Measurements from ENCODE around the gene PDE6C. TPM values are rescaled to one million over a fixed set of nuclear protein-coding genes. Genes with fewer than 3 reads are reported as not detected.

PDE6C gene
- total RNA-seq, 2 donors from 2014 or later: not detected

DNA sequence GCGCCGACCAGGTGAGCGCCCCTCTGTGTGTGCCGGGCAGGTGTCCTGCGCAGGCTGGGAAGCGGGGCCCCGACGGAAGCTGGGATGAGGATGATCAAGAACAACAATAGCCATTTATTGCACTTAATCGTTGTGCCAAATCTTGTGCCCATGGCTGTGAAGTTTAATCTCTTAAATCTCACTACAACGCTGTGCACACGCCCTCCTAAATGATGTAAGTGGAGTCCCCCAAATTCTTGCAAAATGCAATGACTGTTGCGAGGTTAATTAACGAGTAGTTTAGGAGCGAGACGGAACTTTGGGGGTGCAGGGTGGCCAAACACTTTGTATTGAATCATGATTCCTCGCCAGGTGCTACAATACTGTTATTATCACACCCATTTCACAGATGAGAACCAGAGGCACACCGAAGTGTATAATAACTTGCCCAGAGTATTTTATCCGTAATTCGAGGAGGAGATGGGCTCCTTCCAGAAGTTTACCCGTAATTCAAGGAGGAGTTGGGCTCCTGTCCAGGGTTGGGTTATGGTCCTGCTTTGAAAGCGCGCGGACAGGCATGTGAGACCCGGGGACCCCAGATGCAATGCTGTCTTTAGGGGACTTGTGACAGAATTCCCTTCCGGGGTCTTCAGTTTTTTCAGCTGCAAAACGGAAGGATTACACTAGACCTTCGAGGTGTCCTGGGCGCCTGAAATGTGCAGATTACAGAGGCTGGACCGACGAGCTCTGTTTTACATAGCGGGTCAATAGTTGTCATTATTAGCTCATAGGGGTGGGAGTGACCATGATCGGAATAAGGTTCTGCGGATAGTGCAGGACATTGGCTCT lies 44.8 kb upstream of the PDE6C start:
- no peak overlapping the region for H3K27ac ChIP-seq (ENCODE audit: low read depth, low read length)
- Mint-ChIP-seq H3K27ac (no peak overlapping the region), H3K4me1 (peaks cover 21% of the 10 kb centered on the region), H3K27me3 (ENCODE audit: insufficient read depth) (peaks cover 88% of the 10 kb centered on the region), H3K4me3 (peak overlapping the region; percentile 58), H3K36me3 (ENCODE audit: low read depth) (no peaks in the 10 kb centered on the region), H3K9me3 (no peaks in the 10 kb centered on the region)
- no peaks in the 10 kb centered on the region for H3K4me1 ChIP-seq (ENCODE audit: control insufficient read depth, insufficient read depth, low read length)
- H3K9me3 ChIP-seq (ENCODE audit: control insufficient read depth, low read length): no peaks in the 10 kb centered on the region
- no peaks in the 10 kb centered on the region for H3K36me3 ChIP-seq (ENCODE audit: control insufficient read depth, insufficient read depth, low read length)
- H3K9ac ChIP-seq (ENCODE audit: extremely low read depth, low read length, poor library complexity, severe bottlenecking): no peak overlapping the region
- no peak for DNase-seq
- peaks cover 76% of the 10 kb centered on the region for H3K27me3 ChIP-seq (ENCODE audit: control insufficient read depth, insufficient read depth, low read length, poor library complexity, severe bottlenecking)
- WGBS, 2 experiments (ENCODE audit: insufficient coverage in 1 of 2, insufficient read length in 1 of 2): 30 to 44% methylated on average over 18 to 33 of the region's 33 CpGs
- peak overlapping the region; percentile 71 for H3K4me3 ChIP-seq (ENCODE audit: low read length)
- TF ChIP-seq, protein P1, sequence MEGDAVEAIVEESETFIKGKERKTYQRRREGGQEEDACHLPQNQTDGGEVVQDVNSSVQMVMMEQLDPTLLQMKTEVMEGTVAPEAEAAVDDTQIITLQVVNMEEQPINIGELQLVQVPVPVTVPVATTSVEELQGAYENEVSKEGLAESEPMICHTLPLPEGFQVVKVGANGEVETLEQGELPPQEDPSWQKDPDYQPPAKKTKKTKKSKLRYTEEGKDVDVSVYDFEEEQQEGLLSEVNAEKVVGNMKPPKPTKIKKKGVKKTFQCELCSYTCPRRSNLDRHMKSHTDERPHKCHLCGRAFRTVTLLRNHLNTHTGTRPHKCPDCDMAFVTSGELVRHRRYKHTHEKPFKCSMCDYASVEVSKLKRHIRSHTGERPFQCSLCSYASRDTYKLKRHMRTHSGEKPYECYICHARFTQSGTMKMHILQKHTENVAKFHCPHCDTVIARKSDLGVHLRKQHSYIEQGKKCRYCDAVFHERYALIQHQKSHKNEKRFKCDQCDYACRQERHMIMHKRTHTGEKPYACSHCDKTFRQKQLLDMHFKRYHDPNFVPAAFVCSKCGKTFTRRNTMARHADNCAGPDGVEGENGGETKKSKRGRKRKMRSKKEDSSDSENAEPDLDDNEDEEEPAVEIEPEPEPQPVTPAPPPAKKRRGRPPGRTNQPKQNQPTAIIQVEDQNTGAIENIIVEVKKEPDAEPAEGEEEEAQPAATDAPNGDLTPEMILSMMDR (conservative IDR thresholded peaks at IDR 0.05): no peak

DNA sequence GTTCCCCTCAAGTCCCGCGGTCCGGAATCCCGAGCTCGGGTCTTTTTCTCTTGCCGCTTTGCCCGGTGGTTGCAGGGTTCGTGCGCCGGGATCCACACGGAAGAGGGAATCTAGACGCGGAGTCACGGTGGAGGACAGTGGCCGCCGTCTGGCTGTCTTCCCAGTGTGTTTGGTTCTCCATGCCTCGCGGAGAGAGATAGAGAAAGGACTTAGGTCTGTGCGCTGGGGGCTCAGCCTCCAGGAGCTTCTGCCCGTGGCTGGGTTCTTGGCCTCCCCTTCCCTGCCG lies 44.3 kb upstream of the PDE6C start:
- peak; percentile 56 for DNase-seq
- no peaks in the 10 kb centered on the region for H3K36me3 ChIP-seq (ENCODE audit: control insufficient read depth, insufficient read depth, low read length)
- H3K4me1 ChIP-seq (ENCODE audit: control insufficient read depth, insufficient read depth, low read length): no peaks in the 10 kb centered on the region
- no peak overlapping the region for H3K4me3 ChIP-seq (ENCODE audit: low read length)
- Mint-ChIP-seq H3K9me3 (no peaks in the 10 kb centered on the region), H3K4me3 (peak overlapping the region; percentile 58), H3K36me3 (ENCODE audit: low read depth) (no peaks in the 10 kb centered on the region), H3K4me1 (peaks cover 21% of the 10 kb centered on the region), H3K27ac (no peak overlapping the region), H3K27me3 (ENCODE audit: insufficient read depth) (peaks cover 90% of the 10 kb centered on the region)
- peaks cover 72% of the 10 kb centered on the region for H3K27me3 ChIP-seq (ENCODE audit: control insufficient read depth, insufficient read depth, low read length, poor library complexity, severe bottlenecking)
- no peaks in the 10 kb centered on the region for H3K9me3 ChIP-seq (ENCODE audit: control insufficient read depth, low read length)
- TF ChIP-seq, protein P1 (conservative IDR thresholded peaks at IDR 0.05): no peak
- H3K27ac ChIP-seq (ENCODE audit: low read depth, low read length): no peak overlapping the region
- 20% methylated on average over 8 to 21 of the region's 21 CpGs for WGBS, 2 experiments (ENCODE audit: insufficient coverage in 1 of 2, insufficient read length in 1 of 2)
- H3K9ac ChIP-seq (ENCODE audit: extremely low read depth, low read length, poor library complexity, severe bottlenecking): no peak overlapping the region

DNA sequence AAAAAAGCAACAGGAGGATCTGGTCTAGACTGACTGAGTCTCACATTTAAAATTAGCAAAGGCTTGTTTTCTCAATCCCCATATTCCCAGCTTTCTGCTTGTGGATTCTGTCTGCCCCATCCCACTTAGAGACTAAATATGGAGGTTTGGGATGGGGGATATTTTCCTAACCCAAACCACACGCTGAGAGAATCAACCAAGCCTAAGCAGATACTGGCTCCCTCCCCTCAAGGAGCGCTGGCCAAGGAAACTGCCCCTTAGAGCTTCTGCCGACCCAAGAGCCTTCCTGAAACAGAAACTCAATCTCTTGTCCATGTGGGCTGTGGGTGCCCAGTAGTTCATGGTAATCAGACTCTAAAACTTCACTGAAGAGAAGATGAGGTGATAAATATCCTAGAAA lies 42.0 kb upstream of the PDE6C start:
- peaks cover 72% of the 10 kb centered on the region for H3K27me3 Mint-ChIP-seq (ENCODE audit: insufficient read depth)
- TF ChIP-seq, protein P1 (conservative IDR thresholded peaks at IDR 0.05): no peak
- H3K27ac Mint-ChIP-seq: no peak overlapping the region
- Histone ChIP-seq H3K9me3 (ENCODE audit: control insufficient read depth, low read length) (no peaks in the 10 kb centered on the region), H3K27ac (ENCODE audit: low read depth, low read length) (no peak overlapping the region), H3K4me1 (ENCODE audit: control insufficient read depth, insufficient read depth, low read length) (no peaks in the 10 kb centered on the region), H3K9ac (ENCODE audit: extremely low read depth, low read length, poor library complexity, severe bottlenecking) (no peak overlapping the region), H3K36me3 (ENCODE audit: control insufficient read depth, insufficient read depth, low read length) (no peaks in the 10 kb centered on the region), H3K27me3 (ENCODE audit: control insufficient read depth, insufficient read depth, low read length, poor library complexity, severe bottlenecking) (peaks cover 52% of the 10 kb centered on the region), H3K4me3 (ENCODE audit: low read length) (no peak overlapping the region)
- no peaks in the 10 kb centered on the region for H3K36me3 Mint-ChIP-seq (ENCODE audit: low read depth)
- no peaks in the 10 kb centered on the region for H3K9me3 Mint-ChIP-seq
- H3K4me3 Mint-ChIP-seq: no peak overlapping the region
- 38% methylated on average over 3 of the region's 3 CpGs; no CpG with 5 or more reads in 1 of the 2 experiments for WGBS, 2 experiments (ENCODE audit: insufficient coverage in 1 of 2, insufficient read length in 1 of 2)
- no peak for DNase-seq
- peaks cover 21% of the 10 kb centered on the region for H3K4me1 Mint-ChIP-seq

All from endodermal cell (in vitro differentiated cells).